ENCODE data around the gene OR4D9.
"Not testable (repeated sequence)": the region's sequence is repeated elsewhere in the genome, so short reads cannot be mapped to it uniquely, and the experiment has no call there.

Gene OR4D9

DNA sequence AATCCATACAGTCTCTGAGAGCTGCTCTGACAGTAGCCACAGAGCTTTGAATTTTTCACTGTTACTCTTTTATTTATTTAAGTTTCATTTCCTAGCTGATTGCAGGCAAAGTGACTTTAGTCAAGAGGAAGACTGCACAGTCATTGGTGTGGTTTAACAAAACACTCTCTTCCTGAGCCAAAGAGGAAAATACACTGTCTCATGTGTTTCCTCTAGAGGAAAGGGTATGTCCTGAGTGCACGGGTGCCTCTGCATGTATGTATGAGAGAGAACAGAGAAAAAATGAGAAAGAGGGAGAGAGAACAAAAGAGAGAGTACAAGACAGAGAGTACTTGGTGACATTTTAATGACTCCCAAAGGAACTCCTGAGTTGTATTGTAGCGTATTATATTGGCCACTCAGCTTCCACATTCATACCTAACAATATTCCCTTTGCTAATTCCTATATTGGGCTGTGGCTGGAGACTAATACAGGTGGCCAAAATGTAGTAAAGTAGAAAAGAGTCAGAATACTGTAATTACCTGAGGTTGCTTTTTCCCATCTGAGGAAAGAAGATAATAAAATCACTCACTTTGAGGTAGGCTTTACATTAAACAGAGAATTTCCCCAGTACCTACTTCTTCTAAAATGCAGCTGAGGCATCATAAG is at the start of gene OR4D9:
Gene OR4D9, plus strand, starts transcription at position 599 of the 649 bp plus-strand sequence. CDS start 3,374 bp downstream, outside the sequence.
- no peak for DNase-seq (ENCODE audit: low read depth in 2 of 2)

- no peak for DNase-seq (ENCODE audit: low read depth in 2 of 2)
Observed at GRCh38 chr11:59463190-59463641, 48.1 kb upstream of the OR4D9 start.

- DNase-seq (ENCODE audit: low read depth in 2 of 2) = no peak
Observed at GRCh38 chr11:59473015-59473414, 38.3 kb upstream of the OR4D9 start, which contains the start of gene OR4D10. Gene OR4D10 (plus strand): TSS chr11:59473315. CDS start chr11:59477430, 4,115 bp downstream.

GRCh38 chr11:59475176-59475575 is 36.2 kb upstream of the OR4D9 start:
- no peak for DNase-seq (ENCODE audit: low read depth in 2 of 2)

- no peak for DNase-seq (ENCODE audit: low read depth in 2 of 2)
Observed at GRCh38 chr11:59479906-59480305, 31.4 kb upstream of the OR4D9 start.

DNA sequence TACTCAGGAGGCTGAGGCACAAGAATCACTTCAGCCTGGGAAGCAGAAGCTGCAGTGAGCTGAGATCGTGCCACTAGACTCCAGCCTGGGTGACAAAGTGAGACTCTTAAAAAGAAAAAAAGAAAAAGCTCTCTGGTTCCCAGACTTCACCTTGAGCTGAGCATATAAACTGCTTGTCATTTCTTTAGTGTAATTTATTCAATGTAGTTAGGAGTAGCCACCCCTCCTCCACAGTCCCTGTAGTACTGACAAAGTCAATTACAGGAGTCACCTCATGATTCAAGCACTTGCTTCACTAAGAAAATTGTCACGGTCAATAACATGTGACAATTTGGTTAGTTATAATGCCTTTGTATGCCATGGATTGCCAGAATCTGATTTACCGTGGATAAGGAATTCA is 31.0 kb upstream of the OR4D9 start:
- DNase-seq (ENCODE audit: low read depth in 2 of 2) = no peak

DNA sequence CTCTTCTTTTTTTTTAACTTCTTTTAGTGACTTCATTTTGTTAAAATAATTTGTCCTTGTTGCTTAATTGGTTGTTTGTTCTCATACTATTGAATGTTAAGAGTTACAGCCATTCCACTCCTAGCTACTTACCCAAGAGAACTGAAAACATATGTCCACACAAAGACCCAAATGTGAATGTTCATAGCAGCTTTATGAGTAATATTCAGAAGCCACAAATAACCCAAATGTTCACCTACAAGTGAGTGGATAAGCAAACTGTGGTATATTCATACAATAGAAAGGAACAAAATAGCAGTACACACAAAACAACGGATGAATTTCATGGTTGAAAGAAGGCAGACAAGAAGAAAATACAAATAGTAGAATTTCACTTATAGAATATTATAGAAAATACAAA is 9.4 kb upstream of the OR4D9 start:
- no peak for DNase-seq (ENCODE audit: low read depth in 2 of 2)

GRCh38 chr11:59503276-59503675 is 8.1 kb upstream of the OR4D9 start, which contains the start of gene OR4D11:
Gene OR4D11 (plus strand): TSS chr11:59503576. CDS start chr11:59503576, 0 bp downstream.
- no peak for DNase-seq (ENCODE audit: low read depth in 2 of 2)

DNA sequence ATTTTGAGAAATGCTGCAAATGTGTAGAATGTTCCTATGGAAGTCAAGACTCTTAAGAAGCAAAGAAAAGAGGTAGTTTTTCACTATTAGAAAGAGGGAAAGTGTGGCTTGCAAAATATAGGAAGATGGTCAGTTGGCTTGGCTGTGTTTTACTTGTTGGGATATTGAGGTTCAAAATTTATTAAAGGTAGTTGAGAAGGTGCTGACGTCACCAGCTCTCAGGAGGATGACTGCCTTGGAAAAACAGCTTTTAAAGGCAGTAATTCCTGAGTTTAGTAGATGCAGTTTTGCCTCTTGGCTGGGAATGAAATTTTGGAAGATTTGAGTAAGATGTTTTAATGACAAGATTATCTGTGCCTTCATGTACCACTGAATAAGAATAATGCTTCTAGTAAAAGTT is 336 bp downstream of the OR4D9 start:
- no peak for DNase-seq (ENCODE audit: low read depth in 2 of 2)

DNA sequence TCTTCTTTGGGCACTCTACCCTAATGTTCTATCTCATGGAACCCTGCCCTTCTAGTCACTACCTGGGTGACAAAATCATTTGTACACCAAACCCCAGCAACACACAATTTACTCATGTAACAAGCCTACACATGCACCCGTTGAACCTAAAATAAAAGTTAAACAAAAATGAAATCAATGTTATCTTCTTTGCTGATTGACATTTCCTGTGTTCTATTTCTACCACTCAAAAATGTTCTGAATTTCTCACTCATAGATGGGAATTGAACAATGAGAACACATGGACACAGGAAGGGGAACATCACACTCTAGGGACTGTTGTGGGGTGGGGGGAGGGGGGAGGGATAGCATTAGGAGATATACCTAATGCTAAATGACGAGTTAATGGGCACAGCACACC is 8.8 kb downstream of the OR4D9 start:
- DNase-seq (ENCODE audit: low read depth in 2 of 2) = not testable (repeated sequence)

DNA sequence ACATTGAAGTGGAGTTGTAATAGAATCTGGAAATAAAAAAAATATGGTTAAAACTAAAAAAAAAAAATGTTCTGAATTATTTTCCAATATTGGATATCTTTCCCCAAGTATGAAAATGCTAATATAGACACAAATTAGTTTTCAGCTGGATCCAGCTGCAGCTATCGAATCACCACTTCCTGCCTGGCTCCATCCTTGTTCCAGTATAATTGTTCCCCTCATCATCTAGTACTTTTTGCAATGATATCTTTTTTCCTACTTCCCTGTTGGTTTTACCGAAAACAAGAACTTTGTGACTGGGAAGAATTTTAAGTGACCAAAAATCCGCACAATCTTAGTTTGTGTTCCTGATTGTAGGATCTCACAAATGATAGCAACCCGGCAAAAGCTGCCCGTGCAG is 9.4 kb downstream of the OR4D9 start:
- no peak for DNase-seq (ENCODE audit: low read depth in 2 of 2)

DNA sequence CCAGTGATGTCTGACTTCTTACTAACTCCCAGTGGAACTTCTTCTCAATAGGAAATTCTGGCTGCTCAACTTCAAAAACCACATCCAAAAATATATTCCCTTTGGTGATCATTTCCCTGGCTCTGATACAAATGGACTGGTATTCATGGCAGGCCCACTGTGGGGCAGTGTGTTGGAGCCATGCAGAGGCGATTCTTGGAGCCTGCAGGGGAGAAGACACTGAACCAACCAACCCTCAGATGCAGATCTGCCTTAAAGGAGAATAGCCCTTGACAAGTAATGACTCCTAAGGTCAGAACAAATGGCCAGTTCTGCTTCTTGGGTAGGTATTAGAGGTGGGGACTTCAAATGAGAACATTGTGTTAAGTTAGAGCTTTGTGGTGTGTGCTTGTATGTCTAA is 12.2 kb downstream of the OR4D9 start:
- DNase-seq (ENCODE audit: low read depth in 2 of 2) = no peak

DNA sequence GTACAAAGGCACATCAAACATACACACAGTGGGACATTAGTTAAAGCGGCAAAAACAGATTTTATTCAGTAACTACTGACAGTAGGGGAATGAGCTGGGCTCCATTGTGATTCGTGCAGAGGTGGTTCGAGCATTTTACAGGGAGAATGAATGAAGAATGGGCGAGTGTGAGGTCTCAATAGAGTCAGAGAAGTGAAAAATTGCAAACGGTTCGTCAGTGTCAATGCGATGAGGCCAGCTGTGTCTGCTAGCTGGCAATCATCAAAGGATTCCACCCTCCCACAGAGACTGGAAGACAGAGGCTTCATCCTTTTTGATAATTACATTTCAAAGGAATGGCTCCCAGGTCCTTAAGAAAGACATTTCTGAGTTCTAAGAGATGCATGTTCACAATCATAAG is 17.4 kb downstream of the OR4D9 start:
- no peak for DNase-seq (ENCODE audit: low read depth in 2 of 2)

DNA sequence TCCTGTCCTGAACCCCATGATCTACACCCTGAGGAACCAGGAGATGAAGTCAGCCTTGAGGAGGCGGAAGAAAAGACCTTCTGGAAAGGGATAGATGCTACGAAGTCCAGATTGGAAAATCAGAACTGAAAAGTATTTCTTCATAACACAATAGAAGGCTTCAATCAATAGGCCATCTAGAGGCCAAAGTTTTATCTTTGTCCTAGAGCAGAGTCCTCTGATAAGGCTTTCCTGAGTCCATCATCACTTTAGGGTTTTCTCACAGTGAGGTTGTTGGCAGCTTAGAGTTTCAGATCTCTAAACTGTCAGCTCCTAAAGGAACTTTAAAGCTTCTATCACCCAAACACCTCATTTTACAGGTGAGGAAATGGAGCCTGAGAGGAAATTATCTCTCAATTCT is 21.3 kb downstream of the OR4D9 start:
- DNase-seq (ENCODE audit: low read depth in 2 of 2) = no peak

DNA sequence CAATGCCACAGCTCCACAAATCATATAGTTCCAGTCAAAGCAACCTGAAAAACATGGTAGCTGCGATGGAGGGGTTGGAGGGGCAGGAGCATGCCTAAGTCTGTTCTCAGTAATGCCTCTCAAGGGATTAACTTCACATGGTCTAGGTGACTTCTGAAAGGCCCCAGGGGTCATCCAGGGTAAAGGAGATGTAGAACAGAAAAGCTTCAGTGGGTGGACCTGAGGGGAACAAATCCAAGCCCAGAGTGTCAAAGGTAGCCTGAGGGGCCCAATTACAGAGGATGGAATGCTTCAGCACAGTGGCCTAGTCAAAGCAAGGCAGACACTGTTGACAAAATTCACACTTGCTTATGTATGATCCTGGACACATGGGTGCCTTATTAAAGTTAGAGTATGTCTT is 23.3 kb downstream of the OR4D9 start:
- DNase-seq (ENCODE audit: low read depth in 2 of 2) = no peak

- no peak for DNase-seq (ENCODE audit: low read depth in 2 of 2)
Observed at GRCh38 chr11:59542142-59542810, 30.9 kb downstream of the OR4D9 start.

GRCh38 chr11:59543713-59544112 is 32.4 kb downstream of the OR4D9 start:
- not testable (repeated sequence) for DNase-seq (ENCODE audit: low read depth in 2 of 2)

GRCh38 chr11:59544869-59545178 is 33.5 kb downstream of the OR4D9 start:
- DNase-seq (ENCODE audit: low read depth in 2 of 2) = no peak

DNA sequence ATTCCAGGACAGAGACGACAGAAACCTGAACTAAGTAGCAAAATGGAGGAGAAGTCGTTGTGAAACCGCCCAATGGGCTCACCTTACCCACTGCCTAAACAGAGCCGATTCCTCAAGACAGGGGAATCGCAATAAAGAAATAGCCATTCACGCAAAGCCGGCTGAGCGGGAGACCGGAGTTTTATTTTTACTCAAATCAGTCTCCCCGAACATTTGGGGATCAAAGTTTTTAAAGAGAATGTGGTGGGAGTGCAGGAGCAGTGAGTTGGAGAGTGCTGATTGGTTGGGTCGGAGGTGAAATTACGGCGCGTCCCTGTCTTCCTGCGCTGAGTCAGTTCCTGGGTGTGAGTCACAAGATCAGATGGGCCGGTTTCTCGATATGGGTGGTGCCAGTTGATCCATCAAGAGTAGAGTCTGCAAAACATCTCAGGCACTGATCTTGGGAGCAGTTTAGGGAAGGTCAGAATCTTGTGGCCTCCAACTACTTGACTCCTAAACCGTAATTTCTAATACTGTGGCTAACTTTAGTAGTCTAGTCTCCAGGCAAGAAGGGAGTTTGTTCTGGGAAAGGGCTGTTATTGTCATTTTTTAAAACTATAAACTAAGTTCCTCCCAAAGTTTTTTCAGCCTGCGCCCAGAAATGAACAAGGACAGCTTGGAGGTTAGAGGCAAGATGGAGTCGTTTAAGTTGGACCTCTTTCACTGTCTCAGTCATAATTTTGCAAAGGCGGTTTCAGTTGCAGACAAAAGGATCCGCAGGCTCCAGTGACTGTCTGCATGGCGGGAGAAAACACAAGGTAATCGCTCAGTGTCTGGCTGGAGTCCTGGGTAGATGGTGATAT is 34.1 kb downstream of the OR4D9 start:
- no peak for DNase-seq (ENCODE audit: low read depth in 2 of 2)

GRCh38 chr11:59547605-59548308 is 36.4 kb downstream of the OR4D9 start:
- not testable (repeated sequence) for DNase-seq (ENCODE audit: low read depth in 2 of 2)

DNA sequence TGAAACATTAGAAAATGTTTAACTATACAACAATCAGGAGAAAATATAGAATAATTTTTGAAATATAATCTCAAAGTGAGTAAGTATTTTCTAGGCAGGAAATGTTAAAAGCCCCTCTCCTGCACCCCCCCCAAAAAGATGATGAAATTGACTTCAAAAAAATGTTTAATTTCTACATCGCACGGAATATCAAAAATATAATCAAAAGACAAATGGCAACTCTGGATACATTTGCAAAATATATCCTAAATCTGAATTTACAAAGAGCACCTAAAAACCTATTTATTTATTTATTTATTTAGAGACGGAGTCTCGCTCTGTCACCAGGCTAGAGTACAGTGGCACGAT is 36.9 kb downstream of the OR4D9 start:
- no peak for DNase-seq (ENCODE audit: low read depth in 2 of 2)

- DNase-seq (ENCODE audit: low read depth in 2 of 2) = peak; percentile 90 to 91
Observed at GRCh38 chr11:59550368-59550841, 39.1 kb downstream of the OR4D9 start.

Measured in stimulated activated CD4-positive, alpha-beta T cell treated with anti-CD3 and anti-CD28 coated beads, Interleukin-12 subunit alpha, Interleukin-12 subunit beta, amount 100 ng/mL, for 24 hours (primary cell).